Stimulated activated naive CD8-positive, alpha-beta T cell treated with anti-CD3 and anti-CD28 coated beads, Interleukin-15, Interleukin-2, amounts not matched to agents 100 ng/mL and 50 ng/mL, for 24 hours (primary cell): ENCODE data around the gene HSPBAP1.
A peak's percentile ranks its signal among the peaks of the same experiment; 100 is the strongest.

Experiments
- H3K27ac Mint-ChIP-seq: one replicate; pipeline ENCODE4 v1.8.0; 2021; ENCODE audit warnings: mild to moderate bottlenecking, mixed read lengths
- H3K27me3 Mint-ChIP-seq: one replicate; pipeline ENCODE4 v1.8.0; 2021; ENCODE audit warnings: mixed read lengths
- H3K36me3 Mint-ChIP-seq: one replicate; pipeline ENCODE4 v1.8.0; 2021; ENCODE audit warnings: low read depth, mixed read lengths
- H3K4me1 Mint-ChIP-seq: one replicate; pipeline ENCODE4 v1.8.0; 2021; ENCODE audit warnings: low read depth, mixed read lengths
- H3K4me3 Mint-ChIP-seq: one replicate; pipeline ENCODE4 v1.8.0; 2021; ENCODE audit warnings: mild to moderate bottlenecking, mixed read lengths
- H3K9me3 Mint-ChIP-seq: one replicate; pipeline ENCODE4 v1.8.0; 2021; ENCODE audit warnings: mixed read lengths

HSPBAP1 gene

GRCh38 chr3:122795674-122796195, 2.1 kb upstream of the HSPBAP1 start:
- H3K36me3 Mint-ChIP-seq: no peaks in the 10 kb centered on the region
- H3K4me1 Mint-ChIP-seq: peaks cover 28% of the 10 kb centered on the region
- H3K27ac Mint-ChIP-seq: no peak overlapping the region
- no peaks in the 10 kb centered on the region for H3K9me3 Mint-ChIP-seq
- no peaks in the 10 kb centered on the region for H3K27me3 Mint-ChIP-seq
- no peak overlapping the region for H3K4me3 Mint-ChIP-seq

DNA sequence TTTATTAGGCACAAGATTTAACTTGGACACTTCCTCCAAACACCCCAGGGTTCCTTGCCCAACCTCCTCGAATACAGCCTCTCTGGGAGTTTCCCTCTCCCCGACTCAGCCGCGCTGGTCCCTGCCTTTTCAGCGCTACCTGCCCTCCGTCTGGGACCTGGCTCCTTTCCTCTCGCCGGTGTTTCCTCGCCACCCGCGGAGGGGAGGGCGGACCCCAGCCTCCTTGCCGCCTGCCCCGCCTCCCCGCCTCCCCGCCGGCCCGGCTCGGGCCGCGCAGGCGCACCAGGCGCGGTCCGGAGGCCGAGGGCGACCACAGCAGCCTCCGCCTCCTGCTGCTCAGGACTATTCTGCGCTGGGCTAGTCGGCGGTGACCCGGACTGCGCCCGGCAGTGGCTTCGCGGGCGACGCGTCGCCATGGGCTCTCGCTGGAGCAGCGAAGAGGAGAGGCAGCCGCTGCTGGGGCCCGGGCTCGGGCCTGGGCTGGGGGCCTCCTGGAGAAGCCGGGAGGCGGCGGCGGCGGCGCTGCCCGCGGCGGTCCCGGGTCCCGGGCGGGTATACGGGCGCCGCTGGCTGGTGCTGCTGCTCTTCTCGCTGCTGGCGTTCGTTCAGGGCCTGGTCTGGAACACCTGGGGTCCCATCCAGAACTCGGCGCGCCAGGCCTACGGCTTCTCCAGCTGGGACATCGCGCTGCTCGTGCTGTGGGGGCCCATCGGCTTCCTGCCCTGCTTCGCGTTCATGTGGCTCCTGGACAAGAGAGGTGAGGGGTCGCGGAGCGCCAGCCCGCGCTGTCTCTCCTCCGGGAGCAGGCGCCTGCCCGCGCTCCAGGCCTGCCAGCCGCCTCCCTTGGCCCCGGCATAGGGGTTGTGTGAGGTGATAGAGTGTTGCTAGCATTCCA, 1.4 kb upstream of the HSPBAP1 start, which contains the start of gene SLC49A4:
Gene SLC49A4, plus strand, starts transcription at position 291 of the 895 bp plus-strand sequence. Its CDS starts 124 bp downstream, at position 415.
- Mint-ChIP-seq H3K27me3 (no peaks in the 10 kb centered on the region), H3K36me3 (no peaks in the 10 kb centered on the region), H3K4me1 (peaks cover 28% of the 10 kb centered on the region), H3K4me3 (no peak within 1 kb of the TSS), H3K27ac (peak within 1 kb of the TSS; percentile 83), H3K9me3 (no peaks in the 10 kb centered on the region)

GRCh38 chr3:122794483-122794778, 800 bp upstream of the HSPBAP1 start:
- H3K9me3 Mint-ChIP-seq: no peaks in the 10 kb centered on the region
- peaks cover 28% of the 10 kb centered on the region for H3K4me1 Mint-ChIP-seq
- no peak overlapping the region for H3K4me3 Mint-ChIP-seq
- H3K27me3 Mint-ChIP-seq: no peaks in the 10 kb centered on the region
- peak overlapping the region; percentile 83 for H3K27ac Mint-ChIP-seq
- no peaks in the 10 kb centered on the region for H3K36me3 Mint-ChIP-seq

DNA sequence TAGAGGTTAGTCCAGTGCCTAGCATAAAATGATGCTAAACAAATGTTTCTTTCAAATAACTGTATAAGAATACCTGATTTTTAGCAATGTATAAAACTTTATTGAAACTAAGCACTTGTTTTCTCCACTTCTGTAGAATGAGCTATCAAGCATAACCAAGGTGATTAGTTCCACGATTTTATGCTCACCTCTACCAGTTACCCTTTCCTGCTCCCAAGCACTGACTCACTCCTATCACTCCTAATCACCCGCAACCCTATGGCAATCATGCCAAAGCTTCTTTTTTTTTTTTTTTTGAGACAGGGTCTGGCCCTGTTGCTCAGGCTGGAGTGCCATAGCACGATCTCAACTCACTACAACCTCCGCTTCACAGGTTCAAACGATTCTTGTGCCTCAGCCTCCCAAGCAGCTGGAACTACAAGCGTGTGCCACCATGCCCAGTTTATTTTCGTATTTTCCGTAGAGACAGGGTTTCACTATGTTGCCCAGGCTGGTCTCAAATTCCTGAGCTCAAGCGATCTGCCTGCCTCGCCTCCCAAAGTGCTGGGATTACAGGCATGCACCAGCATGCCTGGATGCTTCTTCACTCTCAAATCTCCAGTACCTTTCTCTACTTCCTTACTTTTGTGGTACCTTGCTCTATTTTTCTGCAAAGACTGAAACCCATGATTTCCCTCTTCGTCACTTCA, 3.9 kb downstream of the HSPBAP1 start:
- no peak overlapping the region for H3K4me3 Mint-ChIP-seq
- H3K4me1 Mint-ChIP-seq: peaks cover 37% of the 10 kb centered on the region
- peaks cover 9% of the 10 kb centered on the region for H3K36me3 Mint-ChIP-seq
- H3K27ac Mint-ChIP-seq: no peak overlapping the region
- H3K27me3 Mint-ChIP-seq: no peaks in the 10 kb centered on the region
- H3K9me3 Mint-ChIP-seq: no peaks in the 10 kb centered on the region

GRCh38 chr3:122787872-122788271, 5.8 kb downstream of the HSPBAP1 start:
- Mint-ChIP-seq H3K4me3 (no peak overlapping the region), H3K9me3 (no peaks in the 10 kb centered on the region), H3K27ac (no peak overlapping the region)

DNA sequence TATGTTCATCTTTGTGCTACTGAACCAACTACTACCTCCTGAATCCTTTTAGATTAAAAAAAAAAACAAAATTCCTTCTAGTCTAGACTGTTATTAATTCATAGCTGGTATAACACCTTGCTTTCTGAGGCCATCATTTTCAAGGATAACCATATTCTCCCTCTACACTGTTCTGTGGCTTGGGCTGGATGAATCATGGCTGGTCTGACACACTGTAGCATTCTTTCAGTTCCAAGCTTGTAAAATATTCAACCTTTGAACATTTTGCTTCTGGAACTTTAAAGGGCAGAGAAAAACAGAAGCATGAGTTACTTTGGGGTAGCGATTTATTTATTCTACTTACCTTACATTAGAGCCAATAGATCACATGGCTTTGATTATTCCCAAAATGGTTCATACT, 7.6 kb downstream of the HSPBAP1 start:
- peaks cover 26% of the 10 kb centered on the region for H3K4me1 Mint-ChIP-seq
- no peak overlapping the region for H3K4me3 Mint-ChIP-seq
- no peaks in the 10 kb centered on the region for H3K27me3 Mint-ChIP-seq
- H3K9me3 Mint-ChIP-seq: no peaks in the 10 kb centered on the region
- peaks cover 19% of the 10 kb centered on the region for H3K36me3 Mint-ChIP-seq
- H3K27ac Mint-ChIP-seq: no peak overlapping the region

More at GRCh38 chr3:122787872-122788271, 5.8 kb downstream of the HSPBAP1 start:
- H3K36me3 Mint-ChIP-seq: peaks cover 12% of the 10 kb centered on the region
- no peaks in the 10 kb centered on the region for H3K27me3 Mint-ChIP-seq
- H3K4me1 Mint-ChIP-seq: peaks cover 26% of the 10 kb centered on the region

DNA sequence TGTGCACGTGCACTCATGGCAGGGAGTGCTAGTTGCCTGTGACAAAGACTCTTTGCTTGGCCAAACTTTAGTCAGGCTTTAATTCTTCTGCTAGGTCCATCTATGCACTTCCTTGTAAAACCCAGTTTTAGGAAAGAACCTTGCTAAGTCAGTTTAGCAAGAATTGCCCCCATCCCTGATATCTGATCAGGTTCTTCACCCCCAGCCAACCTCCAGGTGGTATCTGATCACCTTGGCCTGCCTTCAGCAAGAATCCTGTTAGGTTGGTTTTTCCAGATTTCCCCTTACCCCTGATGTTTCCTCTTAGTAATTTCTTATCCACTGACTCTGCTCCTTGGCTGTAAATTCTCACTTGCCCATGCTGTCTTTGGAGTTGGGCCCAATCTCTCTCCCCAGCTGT, 8.4 kb downstream of the HSPBAP1 start:
- Mint-ChIP-seq H3K4me3 (no peak overlapping the region), H3K27me3 (no peaks in the 10 kb centered on the region), H3K4me1 (peaks cover 26% of the 10 kb centered on the region), H3K27ac (no peak overlapping the region), H3K36me3 (peaks cover 19% of the 10 kb centered on the region), H3K9me3 (no peaks in the 10 kb centered on the region)

GRCh38 chr3:122784436-122784835, 9.2 kb downstream of the HSPBAP1 start:
- no peak overlapping the region for H3K27ac Mint-ChIP-seq
- peaks cover 26% of the 10 kb centered on the region for H3K4me1 Mint-ChIP-seq
- H3K4me3 Mint-ChIP-seq: no peak overlapping the region
- no peaks in the 10 kb centered on the region for H3K9me3 Mint-ChIP-seq
- H3K27me3 Mint-ChIP-seq: no peaks in the 10 kb centered on the region
- peaks cover 19% of the 10 kb centered on the region for H3K36me3 Mint-ChIP-seq

DNA sequence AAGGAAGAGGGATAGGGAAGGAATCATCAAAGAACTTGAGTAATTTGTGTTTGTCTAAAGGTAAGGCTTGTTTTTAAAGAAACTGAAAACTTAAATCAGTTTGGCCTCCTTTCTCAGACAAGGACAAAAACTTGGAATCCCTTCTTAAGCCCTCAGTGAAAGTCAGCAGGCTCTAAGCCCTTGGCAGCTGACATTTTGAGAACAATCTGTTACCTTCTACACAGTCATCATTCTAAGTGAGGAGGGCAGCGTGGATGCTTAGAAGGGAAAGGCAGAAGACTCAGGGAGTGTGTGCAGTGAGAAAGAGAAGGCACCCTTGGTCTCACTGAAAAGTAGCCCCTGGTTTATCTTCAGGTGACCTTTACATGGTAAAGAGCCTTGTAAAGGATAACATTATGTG, 10.8 kb downstream of the HSPBAP1 start:
- Mint-ChIP-seq H3K36me3 (peaks cover 19% of the 10 kb centered on the region), H3K4me3 (no peak overlapping the region), H3K4me1 (peaks cover 14% of the 10 kb centered on the region), H3K9me3 (no peaks in the 10 kb centered on the region), H3K27me3 (no peaks in the 10 kb centered on the region), H3K27ac (no peak overlapping the region)

- Mint-ChIP-seq H3K27ac (no peak overlapping the region), H3K36me3 (peaks cover 14% of the 10 kb centered on the region), H3K9me3 (no peaks in the 10 kb centered on the region), H3K27me3 (no peaks in the 10 kb centered on the region), H3K4me1 (no peaks in the 10 kb centered on the region), H3K4me3 (no peak overlapping the region)
Measured at GRCh38 chr3:122777563-122777962, 16.1 kb downstream of the HSPBAP1 start.

DNA sequence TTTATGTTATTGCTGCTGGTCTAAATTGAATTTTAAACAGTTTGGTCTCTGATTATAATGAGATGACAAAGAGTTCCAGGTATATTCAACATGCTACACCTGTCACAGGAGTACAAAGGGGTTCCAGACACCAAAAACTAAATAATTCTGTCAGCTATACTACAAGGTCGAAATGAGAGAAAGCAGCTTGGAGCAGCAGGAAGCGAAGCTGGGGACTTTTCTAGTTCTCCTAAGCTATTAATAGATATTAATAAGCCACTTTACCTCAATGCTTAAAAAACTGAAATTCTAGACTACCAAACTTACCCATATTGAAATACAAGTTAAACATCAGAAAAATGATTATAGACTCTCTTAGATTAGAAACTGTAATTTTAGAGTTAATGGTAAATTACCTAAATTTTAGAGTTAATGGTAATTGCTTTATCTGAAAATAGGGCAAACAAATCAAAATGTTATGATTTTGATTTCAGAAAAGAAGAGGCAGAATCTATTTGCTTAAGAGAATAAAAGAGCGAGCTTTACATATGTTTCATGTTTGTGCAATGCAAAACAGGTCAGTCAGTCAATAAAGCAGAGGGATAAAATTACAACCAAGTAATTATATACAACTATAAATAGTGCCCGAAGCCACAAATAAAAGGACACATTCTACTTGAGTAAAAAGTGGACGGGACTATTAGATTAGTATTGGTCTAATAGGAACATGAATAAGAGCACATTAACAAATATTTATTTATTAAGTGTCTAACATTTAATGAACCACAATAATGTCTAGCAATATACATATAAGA, 16.8 kb downstream of the HSPBAP1 start:
- H3K4me3 Mint-ChIP-seq: no peak overlapping the region
- no peaks in the 10 kb centered on the region for H3K9me3 Mint-ChIP-seq
- H3K4me1 Mint-ChIP-seq: no peaks in the 10 kb centered on the region
- H3K36me3 Mint-ChIP-seq: peaks cover 14% of the 10 kb centered on the region
- H3K27me3 Mint-ChIP-seq: no peaks in the 10 kb centered on the region
- no peak overlapping the region for H3K27ac Mint-ChIP-seq

DNA sequence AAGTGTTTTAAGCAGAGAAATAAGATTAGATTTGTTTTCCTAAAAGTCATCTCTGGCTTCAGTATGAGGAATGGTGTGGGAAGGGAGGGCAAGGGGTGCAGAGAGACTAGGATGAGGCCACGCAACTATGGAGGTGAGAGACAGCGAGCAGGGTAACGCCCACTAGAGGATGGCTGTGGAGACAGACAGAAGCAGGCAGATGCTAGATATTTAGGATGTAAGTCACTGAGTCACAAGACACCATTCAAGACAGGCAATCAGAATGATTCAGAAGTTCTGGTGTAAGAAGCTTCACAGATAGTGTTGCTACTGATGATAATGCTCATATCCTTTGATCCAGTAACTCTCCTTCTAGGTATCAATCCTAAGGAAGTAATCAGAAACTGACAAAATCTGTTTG, 19.1 kb downstream of the HSPBAP1 start:
- Mint-ChIP-seq H3K27me3 (no peaks in the 10 kb centered on the region), H3K9me3 (no peaks in the 10 kb centered on the region), H3K4me1 (no peaks in the 10 kb centered on the region), H3K36me3 (peaks cover 13% of the 10 kb centered on the region), H3K4me3 (no peak overlapping the region), H3K27ac (no peak overlapping the region)

GRCh38 chr3:122773944-122774509, 19.6 kb downstream of the HSPBAP1 start:
- Mint-ChIP-seq H3K4me1 (no peaks in the 10 kb centered on the region), H3K36me3 (peaks cover 18% of the 10 kb centered on the region), H3K4me3 (no peak overlapping the region), H3K27me3 (no peaks in the 10 kb centered on the region), H3K9me3 (no peaks in the 10 kb centered on the region), H3K27ac (no peak overlapping the region)

DNA sequence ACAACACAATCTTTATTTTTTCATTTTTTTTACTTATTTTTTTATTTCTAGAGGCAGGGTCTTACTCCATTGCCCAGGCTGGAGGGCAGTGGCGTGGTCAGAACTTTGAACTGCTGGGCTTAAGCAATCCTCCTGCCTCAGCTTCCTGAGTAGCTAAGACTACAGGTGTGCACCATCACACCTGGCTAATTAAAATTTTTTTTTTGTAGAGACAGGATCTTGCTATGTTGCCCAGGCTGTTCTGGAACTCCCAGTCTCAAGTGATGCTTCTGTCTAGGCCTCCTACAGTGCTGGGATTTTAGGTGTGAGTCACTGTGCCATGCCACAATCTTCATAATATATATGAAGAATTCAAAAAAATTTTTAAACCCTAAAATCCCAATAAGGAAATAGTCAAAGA, 20.8 kb downstream of the HSPBAP1 start:
- no peak overlapping the region for H3K4me3 Mint-ChIP-seq
- H3K9me3 Mint-ChIP-seq: no peaks in the 10 kb centered on the region
- peaks cover 23% of the 10 kb centered on the region for H3K36me3 Mint-ChIP-seq
- H3K4me1 Mint-ChIP-seq: no peaks in the 10 kb centered on the region
- no peak overlapping the region for H3K27ac Mint-ChIP-seq
- no peaks in the 10 kb centered on the region for H3K27me3 Mint-ChIP-seq
